Activated naive CD8-positive, alpha-beta T cell treated with anti-CD3 and anti-CD28 coated beads, Interleukin-2, amount 50 U/mL, for 24 hours (primary cell): ENCODE data around the gene TSHZ1.

Experiments used
- ATAC-seq: fragments of 150-1000 bp; cut with Tn5 transposase; one replicate; pipeline ENCODE4 v1.10.0; 2021
- DNase-seq: peaks from one replicate; pipeline ENCODE4 v3.0.0; 2021
- H3K27ac Mint-ChIP-seq: one replicate; pipeline ENCODE4 v1.8.0; 2021; ENCODE audit warnings: mild to moderate bottlenecking, mixed read lengths
- H3K27me3 Mint-ChIP-seq: one replicate; pipeline ENCODE4 v1.8.0; 2021; ENCODE audit warnings: mixed read lengths
- H3K36me3 Mint-ChIP-seq: one replicate; pipeline ENCODE4 v1.8.0; 2021; ENCODE audit warnings: low read depth, mixed read lengths
- H3K4me1 Mint-ChIP-seq: one replicate; pipeline ENCODE4 v1.8.0; 2021; ENCODE audit warnings: mixed read lengths
- H3K4me3 Mint-ChIP-seq: one replicate; pipeline ENCODE4 v1.8.0; 2021; ENCODE audit warnings: mild to moderate bottlenecking, moderate library complexity, mixed read lengths
- H3K9me3 Mint-ChIP-seq: one replicate; pipeline ENCODE4 v1.8.0; 2021; ENCODE audit warnings: mixed read lengths

TSHZ1 gene

DNA sequence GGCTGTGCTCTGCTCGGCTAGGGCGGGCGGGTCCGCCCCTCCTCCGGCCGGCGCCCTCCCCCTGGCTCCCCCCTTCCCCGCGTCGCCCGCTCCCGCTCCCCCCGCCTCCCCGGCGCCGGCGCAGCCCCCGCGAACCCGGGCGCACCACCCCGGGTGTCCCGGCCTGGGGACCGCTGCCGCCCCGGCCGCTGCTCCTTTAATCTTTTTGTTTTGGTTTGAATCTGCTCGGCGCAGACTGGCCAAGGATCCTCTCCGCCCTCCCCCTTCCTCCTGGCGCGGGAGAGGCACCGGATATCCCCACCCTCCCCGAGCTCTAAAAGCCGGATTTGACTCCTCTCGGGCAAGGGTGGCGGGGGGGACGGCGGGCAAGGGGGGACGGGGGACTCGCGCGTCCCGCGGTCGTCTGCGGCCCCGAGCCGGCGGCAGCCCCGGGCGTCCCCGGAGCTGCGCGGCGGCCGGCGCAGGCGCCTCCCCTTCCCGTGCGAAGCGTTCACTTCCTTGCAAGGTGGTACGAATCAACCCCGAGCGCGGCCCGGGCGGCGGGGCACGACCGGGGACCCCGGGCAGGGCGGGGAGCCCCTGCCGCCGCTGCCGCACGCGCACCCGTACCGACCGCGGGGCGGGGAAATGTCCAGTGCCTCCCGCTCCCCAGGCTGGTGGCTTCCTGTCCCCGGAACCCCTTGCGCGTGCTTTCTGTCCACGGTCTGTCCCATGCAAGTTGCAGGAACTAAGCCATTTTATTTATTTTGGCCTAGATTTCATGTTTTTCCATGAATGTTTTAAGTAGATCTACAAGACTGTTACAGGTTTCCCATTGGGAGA lies 1.3 kb upstream of the TSHZ1 start, which contains the start of gene PTGR3:
Gene PTGR3, minus strand, starts transcription at position 11 of the 822 bp plus-strand sequence. CDS start 81 bp downstream, outside the sequence.
- Mint-ChIP-seq H3K4me1 (peaks cover 53% of the 10 kb centered on the region), H3K9me3 (no peaks in the 10 kb centered on the region), H3K27ac (peak within 1 kb of the TSS; percentile 97), H3K27me3 (peaks cover 5% of the 10 kb centered on the region), H3K4me3 (peak within 1 kb of the TSS; percentile 95), H3K36me3 (peaks cover 5% of the 10 kb centered on the region)
- peak; percentile 80 for DNase-seq
- peak; percentile 73 for ATAC-seq

DNA sequence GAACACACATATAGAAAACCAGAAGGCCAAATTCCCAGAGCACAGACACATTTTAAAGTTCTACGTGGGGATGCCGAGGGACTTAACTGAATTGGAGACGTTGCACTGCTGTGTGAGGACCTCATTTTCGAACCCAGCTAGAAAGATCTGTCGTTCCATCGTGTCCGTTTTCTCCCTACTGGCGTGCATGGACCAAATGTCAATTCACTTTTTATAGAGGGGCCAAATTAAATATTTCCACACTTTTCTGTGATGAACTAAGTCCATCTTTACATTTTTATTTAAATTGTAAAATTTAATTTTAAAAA lies 692 bp upstream of the TSHZ1 start:
- Mint-ChIP-seq H3K4me3 (peak overlapping the region; percentile 95), H3K9me3 (no peaks in the 10 kb centered on the region), H3K4me1 (peaks cover 57% of the 10 kb centered on the region), H3K36me3 (peaks cover 5% of the 10 kb centered on the region), H3K27ac (peak overlapping the region; percentile 97), H3K27me3 (peaks cover 5% of the 10 kb centered on the region)
- ATAC-seq = no peak
- DNase-seq = peak; percentile 14

DNA sequence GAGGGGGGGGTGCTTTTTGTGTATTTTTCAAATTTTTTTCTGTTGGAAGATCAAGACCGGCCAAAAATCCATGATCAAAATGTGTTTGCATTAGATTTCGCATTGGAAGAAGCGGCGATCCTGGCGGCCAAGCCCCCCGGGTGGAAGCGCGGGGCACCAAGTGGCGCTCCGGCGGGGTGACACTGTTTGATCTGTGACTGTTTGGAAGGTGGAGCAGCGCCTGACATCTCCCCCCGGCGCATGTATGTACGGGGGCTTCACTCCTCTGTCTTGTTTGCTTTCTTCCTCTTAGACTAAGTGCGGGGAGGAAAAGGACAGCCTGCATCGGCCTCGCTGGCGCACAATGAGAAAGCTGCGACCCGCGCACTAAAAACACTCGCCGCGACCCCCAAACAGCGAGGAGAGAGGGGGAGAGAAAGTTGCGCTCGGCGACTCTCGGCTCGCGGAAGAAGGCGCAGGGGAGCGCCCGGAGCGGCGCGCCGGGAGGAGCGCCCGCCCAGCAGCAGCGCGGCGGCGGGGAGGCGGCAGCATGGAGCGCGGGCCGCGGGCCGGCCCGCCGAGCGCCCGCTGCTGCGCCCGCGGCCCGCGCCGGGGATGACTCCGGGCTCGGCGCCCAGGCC lies 515 bp downstream of the TSHZ1 start:
- DNase-seq (peak; percentile 34), ATAC-seq (no peak)
- H3K36me3 Mint-ChIP-seq = peaks cover 7% of the 10 kb centered on the region
- no peaks in the 10 kb centered on the region for H3K9me3 Mint-ChIP-seq
- H3K4me3 Mint-ChIP-seq = peak overlapping the region; percentile 95
- peak overlapping the region; percentile 97 for H3K27ac Mint-ChIP-seq
- H3K4me1 Mint-ChIP-seq = peaks cover 59% of the 10 kb centered on the region
- no peaks in the 10 kb centered on the region for H3K27me3 Mint-ChIP-seq

DNA sequence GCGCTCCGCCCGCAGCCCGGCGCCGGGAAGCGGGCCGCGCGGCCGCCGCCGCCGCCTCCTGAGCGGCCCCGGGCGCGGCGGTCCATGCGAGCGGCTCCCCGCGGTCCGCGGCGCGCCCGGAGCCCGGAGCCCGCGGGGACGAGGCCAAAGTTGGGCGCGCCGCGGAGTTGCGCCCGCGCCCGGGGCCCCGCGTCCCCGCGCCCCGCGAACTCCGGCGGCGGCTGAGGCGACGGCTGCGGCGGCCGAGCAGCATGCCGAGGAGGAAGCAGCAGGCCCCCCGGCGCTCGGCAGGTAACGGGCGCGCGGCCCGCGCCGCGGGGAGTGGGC lies 992 bp downstream of the TSHZ1 start:
- Mint-ChIP-seq H3K27ac (no peak overlapping the region), H3K36me3 (peaks cover 7% of the 10 kb centered on the region), H3K4me3 (no peak overlapping the region), H3K9me3 (no peaks in the 10 kb centered on the region), H3K27me3 (no peaks in the 10 kb centered on the region), H3K4me1 (peaks cover 59% of the 10 kb centered on the region)
- ATAC-seq (no peak), DNase-seq (no peak)

DNA sequence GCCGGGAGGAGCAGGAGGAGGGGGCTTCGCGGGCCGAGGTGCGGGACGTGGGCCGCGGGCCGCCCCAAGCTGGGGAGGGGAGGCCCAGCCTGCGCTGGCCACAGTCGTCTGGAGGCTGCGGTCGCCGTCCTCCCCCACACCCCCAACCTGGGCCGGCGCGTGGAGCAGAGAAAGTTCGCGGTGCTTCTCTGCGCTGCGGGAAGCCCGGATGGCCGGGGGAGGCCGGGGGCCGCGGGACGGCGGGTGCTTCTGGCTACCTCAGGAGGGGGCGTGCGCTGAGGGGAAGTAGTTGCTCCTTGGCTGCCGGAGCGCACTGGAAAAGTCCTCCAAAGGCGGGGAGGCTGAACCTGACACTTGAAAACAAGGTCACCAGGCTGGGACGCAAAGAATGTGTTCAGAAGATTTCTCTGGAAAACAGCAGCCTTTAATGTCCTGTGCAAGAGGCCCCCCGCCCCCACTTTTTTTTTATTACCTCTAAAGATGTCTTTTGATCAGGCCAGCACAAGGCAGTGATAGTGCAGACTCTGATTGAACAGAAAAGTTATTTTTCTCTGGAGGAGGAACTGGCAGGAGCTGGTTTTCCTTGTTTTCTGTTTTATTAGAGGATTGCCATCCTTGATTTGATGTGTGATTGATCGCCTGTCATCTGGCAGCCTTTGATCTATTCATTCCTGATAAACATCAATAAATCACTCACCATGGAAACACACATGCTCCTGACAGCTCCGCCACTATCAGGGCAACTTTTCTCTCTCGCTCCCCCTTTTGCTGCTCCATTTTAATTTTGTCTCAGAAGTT lies 1.6 kb downstream of the TSHZ1 start:
- Mint-ChIP-seq H3K36me3 (peaks cover 6% of the 10 kb centered on the region), H3K9me3 (no peaks in the 10 kb centered on the region), H3K4me1 (peaks cover 60% of the 10 kb centered on the region), H3K27ac (peak overlapping the region; percentile 78), H3K4me3 (peak overlapping the region; percentile 79), H3K27me3 (no peaks in the 10 kb centered on the region)
- ATAC-seq (no peak), DNase-seq (peak; percentile 45)

DNA sequence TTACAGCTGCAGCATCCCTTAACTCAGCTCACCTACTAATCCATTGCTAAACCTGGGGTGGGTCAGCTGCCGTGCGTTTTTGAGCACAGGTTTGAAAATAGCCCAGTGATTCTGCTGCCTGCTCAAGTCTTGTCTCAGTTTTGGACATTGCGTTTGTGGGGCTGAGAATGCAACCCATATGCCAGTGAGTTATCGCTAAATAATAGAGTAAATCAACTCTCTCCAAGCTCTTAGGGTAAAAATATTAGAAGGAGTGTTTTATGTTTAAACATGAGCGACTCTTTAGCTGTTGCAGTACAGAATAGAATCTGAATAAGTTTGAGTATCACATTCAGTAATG lies 2.1 kb downstream of the TSHZ1 start:
- Mint-ChIP-seq H3K36me3 (peaks cover 5% of the 10 kb centered on the region), H3K4me1 (peaks cover 59% of the 10 kb centered on the region), H3K27me3 (no peaks in the 10 kb centered on the region), H3K9me3 (no peaks in the 10 kb centered on the region), H3K4me3 (peak overlapping the region; percentile 79), H3K27ac (peak overlapping the region; percentile 78)
- DNase-seq (no peak), ATAC-seq (no peak)

DNA sequence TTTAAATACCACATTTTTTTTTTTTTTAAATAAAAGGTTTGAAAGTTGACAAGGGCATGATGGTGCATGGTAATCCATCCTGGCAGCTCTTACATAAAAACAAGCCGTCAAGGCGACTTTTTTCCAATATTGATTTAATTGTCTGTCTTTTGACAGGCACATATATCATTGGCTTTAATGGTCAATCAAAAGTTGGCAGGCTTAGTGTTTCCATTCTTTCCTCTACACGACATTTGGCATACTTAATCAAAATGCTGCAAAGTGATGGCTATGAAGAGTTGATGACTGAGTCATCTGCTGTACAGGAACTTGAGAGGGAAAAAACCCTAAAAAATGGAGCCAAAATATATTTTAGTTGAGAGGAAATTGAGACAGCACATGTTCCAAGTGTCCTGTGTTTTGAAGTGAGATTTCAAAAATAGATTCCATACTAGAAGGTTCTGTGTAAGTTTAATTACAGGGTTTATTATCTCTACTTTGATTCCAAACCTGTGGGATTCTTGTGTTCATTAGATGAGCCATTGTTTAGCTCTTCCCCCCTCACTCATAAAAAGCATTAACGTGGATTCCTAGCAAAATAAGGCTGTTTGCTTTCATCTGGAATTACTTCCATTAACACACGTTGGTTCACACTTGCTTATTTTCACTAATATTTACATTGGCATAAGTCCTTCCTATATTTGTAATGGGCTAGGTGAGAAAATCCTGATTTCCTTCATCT lies 3.2 kb downstream of the TSHZ1 start:
- Mint-ChIP-seq H3K4me1 (peaks cover 60% of the 10 kb centered on the region), H3K27me3 (no peaks in the 10 kb centered on the region), H3K4me3 (peak overlapping the region; percentile 79), H3K27ac (peak overlapping the region; percentile 33), H3K36me3 (peaks cover 5% of the 10 kb centered on the region), H3K9me3 (no peaks in the 10 kb centered on the region)
- no peak for DNase-seq
- ATAC-seq = no peak

DNA sequence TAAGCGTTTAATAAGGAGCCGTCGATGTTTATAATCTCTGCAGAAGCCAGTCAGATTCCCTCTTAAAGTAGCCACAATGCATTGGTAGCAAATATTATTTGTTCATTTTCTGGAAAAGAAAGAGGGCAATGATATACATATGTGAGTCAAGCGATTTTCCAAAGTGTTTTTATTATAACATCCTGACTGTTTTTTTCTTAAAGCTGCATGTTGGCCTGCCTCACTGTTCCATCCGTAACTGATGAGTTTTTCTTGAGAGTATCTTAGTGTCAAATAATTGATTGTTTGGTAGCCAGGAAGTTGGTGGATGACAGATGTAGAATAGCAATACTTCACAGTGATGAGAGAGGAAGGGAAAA lies 3.7 kb downstream of the TSHZ1 start:
- no peak for ATAC-seq
- no peak overlapping the region for H3K4me3 Mint-ChIP-seq

DNA sequence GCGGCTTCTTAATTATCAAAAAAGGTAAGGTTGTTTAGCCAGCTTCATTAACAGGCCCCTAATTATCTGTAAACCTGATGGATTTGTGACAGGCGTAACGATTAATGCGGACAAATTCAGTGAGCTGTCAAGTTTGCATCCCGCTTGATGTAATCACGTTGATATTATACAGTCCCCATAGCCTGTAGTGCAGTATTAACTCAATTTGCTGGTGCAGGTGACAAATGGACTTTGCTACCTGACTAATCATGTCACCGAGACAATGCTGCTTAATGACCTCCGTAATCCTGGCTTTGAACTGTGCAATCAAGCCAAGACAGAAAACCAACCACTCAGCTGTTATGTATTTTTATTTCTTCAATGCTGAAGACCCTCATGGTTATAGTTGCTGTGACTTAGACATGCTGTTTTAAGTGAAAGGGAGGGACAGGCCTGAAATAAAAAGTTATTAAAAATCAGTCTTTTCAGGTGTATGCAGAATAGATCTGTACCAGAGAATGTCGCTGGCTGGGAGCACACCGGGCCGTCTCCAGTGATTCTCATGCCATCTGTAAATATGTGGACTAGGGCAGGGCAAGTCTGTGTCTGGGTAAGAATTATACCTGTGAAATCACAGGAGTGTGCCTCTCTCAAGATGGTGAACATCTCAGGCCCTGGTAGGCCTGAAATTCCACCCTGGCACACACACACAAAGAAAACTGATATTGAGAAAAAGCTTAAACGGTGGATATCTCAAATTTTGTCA lies 4.3 kb downstream of the TSHZ1 start:
- no peaks in the 10 kb centered on the region for H3K9me3 Mint-ChIP-seq
- H3K36me3 Mint-ChIP-seq = peaks cover 5% of the 10 kb centered on the region
- ATAC-seq (no peak), DNase-seq (no peak)
- peak overlapping the region; percentile 34 for H3K27ac Mint-ChIP-seq
- peaks cover 66% of the 10 kb centered on the region for H3K4me1 Mint-ChIP-seq
- no peak overlapping the region for H3K4me3 Mint-ChIP-seq
- no peaks in the 10 kb centered on the region for H3K27me3 Mint-ChIP-seq

More for the DNA sequence above, 3.7 kb downstream of the TSHZ1 start:
- peaks cover 64% of the 10 kb centered on the region for H3K4me1 Mint-ChIP-seq
- H3K36me3 Mint-ChIP-seq = peaks cover 5% of the 10 kb centered on the region
- no peaks in the 10 kb centered on the region for H3K9me3 Mint-ChIP-seq
- H3K27ac Mint-ChIP-seq = peak overlapping the region; percentile 33
- no peaks in the 10 kb centered on the region for H3K27me3 Mint-ChIP-seq
- no peak for DNase-seq

DNA sequence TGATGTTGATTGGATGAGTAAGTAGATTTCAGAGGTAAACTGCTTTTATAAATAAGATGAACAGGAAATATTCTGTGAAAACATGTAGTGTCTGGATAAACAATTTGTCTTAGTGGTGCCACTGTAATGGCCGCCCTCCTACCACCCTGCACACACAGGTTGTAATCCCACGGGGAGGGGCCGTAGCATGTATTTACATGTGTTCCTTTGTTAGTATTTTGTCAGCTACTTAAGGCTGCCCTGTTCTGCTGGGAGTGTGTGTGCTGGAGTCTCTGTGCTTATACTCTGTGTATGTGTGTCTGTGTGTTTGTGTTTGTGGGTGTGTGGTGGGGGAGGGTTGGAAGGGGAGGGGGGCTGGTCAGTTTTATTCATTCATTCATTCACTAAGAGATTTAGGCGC lies 5.1 kb downstream of the TSHZ1 start:
- peak overlapping the region; percentile 34 for H3K27ac Mint-ChIP-seq
- no peak for ATAC-seq
- peaks cover 4% of the 10 kb centered on the region for H3K36me3 Mint-ChIP-seq
- H3K9me3 Mint-ChIP-seq = no peaks in the 10 kb centered on the region
- H3K4me3 Mint-ChIP-seq = no peak overlapping the region
- no peak for DNase-seq
- H3K27me3 Mint-ChIP-seq = no peaks in the 10 kb centered on the region
- H3K4me1 Mint-ChIP-seq = peaks cover 67% of the 10 kb centered on the region

DNA sequence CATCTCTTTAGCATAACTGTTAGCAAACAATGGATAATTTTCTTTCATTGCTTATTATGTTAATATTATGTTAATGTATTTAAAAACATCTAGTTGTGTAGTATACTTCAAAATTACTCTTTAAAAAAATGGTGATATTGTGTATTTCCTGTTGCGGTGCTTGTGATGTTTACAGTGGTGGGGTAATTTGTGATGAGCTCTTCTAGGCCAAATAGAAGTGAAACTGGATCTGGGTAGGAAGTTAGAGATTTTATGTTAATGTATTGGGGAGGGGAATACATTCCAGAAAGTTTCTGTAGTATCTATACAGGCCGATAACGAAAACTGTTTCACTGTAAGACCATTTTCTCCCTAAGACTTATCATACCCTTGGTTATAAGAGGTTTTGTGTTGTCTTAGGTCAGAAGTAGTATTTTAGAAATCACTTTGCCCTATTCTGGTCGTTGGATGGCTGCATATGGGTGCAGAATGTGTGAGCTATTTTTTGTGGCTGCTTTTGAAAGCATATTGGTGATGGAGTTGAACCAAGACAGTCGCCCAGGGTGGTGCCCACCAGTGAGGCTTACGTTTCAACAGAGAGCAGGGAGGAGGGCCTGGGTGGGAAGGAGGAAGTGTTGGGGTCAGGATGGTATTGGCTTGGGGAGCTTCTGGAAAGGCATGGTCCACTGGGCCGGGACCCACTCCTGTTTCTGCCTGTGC lies 5.8 kb downstream of the TSHZ1 start:
- Mint-ChIP-seq H3K4me3 (peak overlapping the region; percentile 27), H3K4me1 (peaks cover 72% of the 10 kb centered on the region), H3K9me3 (no peaks in the 10 kb centered on the region), H3K36me3 (peaks cover 2% of the 10 kb centered on the region), H3K27ac (peak overlapping the region; percentile 84), H3K27me3 (no peaks in the 10 kb centered on the region)
- no peak for DNase-seq
- no peak for ATAC-seq

DNA sequence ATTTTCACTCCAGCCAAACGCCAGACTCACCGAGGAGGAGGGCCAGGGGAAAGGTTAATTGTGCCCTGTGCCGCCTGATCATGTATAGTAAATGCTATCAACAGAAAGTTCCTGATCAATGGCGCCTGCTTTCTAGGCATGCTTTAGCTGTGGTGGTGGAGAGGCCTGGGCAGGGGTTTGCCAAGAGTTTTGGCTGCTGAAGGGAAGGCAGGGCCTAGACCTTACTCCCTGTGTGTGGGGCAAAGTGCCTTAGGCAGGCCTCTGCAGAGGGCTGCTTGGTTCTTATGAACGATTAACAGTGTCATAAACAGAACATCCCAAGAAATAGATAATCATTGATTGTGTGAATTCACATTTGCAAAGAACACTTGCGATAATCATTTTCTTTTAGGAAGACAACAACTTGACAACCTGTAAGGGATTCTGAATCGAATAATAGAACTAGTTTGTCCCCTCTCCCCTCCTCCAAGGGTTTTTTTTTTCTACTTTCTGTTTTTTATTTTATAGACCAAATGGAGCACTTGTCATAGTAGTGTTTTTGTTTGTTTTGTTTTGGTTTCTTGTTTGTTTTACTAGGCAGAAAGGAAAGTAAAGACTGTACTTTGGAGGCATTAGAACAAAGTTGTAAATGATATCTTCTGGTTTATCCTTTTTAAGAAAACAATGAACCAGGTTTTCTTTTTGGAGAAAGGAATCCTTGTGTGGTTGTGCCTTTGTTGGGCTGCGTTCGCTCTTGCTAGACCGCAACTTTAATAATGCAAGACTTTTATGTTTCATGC lies 6.5 kb downstream of the TSHZ1 start:
- DNase-seq (no peak), ATAC-seq (no peak)
- Mint-ChIP-seq H3K27me3 (no peaks in the 10 kb centered on the region), H3K4me3 (peak overlapping the region; percentile 27), H3K36me3 (peaks cover 2% of the 10 kb centered on the region), H3K9me3 (no peaks in the 10 kb centered on the region), H3K27ac (no peak overlapping the region), H3K4me1 (peaks cover 78% of the 10 kb centered on the region)
